Ascending aorta (tissue), 2 donors: ENCODE data around the gene ST7. TPM values are rescaled to one million over a fixed set of nuclear protein-coding genes. Genes with fewer than 3 reads are reported as not detected.

ENCODE experiments used
- DNase-seq, 2 donors: peaks; one replicate each; pipeline ENCODE4 v3.0.0-alpha.2; 2019; ENCODE audit warnings: low spot score in 2 of 2
- H3K27ac ChIP-seq, 2 donors: fragments of 200-600 bp; sonication (generic); one replicate each; pipeline ENCODE4 v1.5.1; 2016 to 2017; ENCODE audit warnings: mild to moderate bottlenecking in 1 of 2
- H3K27me3 ChIP-seq: fragments of 200-600 bp; sonication (generic); one replicate; pipeline ENCODE4 v1.5.1; 2017
- H3K36me3 ChIP-seq, 2 donors: fragments of 200-600 bp; sonication (generic); one replicate each; pipeline ENCODE4 v1.5.1; 2016
- H3K4me1 ChIP-seq, 2 donors: fragments of 200-600 bp; sonication (generic); one replicate each; pipeline ENCODE4 v1.5.1; 2016 to 2017; ENCODE audit warnings: mild to moderate bottlenecking in 1 of 2
- H3K4me3 ChIP-seq, 2 donors: fragments of 200-600 bp; sonication (generic); one replicate each; pipeline ENCODE4 v1.5.1; 2016 to 2017; ENCODE audit warnings: mild to moderate bottlenecking in 1 of 2
- H3K9me3 ChIP-seq, 2 donors: fragments of 200-600 bp; sonication (generic); one replicate each; pipeline ENCODE4 v1.5.1; 2016
- intact Hi-C: fragments of 100-400 bp; cut with DNase I; formaldehyde crosslinking; loops from one replicate; pipeline ENCODE4 v1.15.1; 2023
- total RNA-seq: library from RNA; depleted of rRNA; stranded (reverse); fragments of >200 nt; gene quantifications from one replicate; pipeline ENCODE4 v1.1.0, GENCODE V29; 2016
- TF ChIP-seq, protein P1 (sequence below), 3 experiments: fragments of 200-600 bp in 2 of 3; fragments of 450-650 bp in 1 of 3; sonication (generic) in 2 of 3; IDR thresholded peaks; one replicate each; pipeline ENCODE4 v1.5.1; 2016 to 2019; ENCODE audit warnings: antibody characterized with exemption in 3 of 3, mild to moderate bottlenecking in 1 of 3, moderate library complexity in 1 of 3

ST7 gene
- total RNA-seq, 1 donor from 2014 or later = 19.2 TPM

DNA sequence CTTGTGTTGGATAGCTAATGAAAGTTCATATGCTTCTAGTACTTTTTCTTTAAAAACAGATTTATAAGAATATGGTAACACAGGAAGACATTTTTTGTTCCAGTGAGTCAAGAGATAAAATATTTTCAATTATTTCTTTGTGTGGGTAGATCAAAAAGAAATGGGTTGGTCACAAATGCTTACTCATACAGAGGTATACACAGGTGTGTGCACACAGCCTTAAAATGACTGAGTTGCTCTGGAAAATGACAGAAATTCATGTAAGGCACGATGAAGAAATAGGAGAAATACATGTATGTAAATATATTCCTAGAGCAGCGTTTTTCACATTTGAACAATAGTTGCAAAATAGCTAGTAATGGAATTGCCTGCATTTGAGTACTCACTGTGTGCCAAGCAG is 66.0 kb downstream of the ST7 start:
- no peak overlapping the region for H3K27ac ChIP-seq
- TF ChIP-seq, protein P1, sequence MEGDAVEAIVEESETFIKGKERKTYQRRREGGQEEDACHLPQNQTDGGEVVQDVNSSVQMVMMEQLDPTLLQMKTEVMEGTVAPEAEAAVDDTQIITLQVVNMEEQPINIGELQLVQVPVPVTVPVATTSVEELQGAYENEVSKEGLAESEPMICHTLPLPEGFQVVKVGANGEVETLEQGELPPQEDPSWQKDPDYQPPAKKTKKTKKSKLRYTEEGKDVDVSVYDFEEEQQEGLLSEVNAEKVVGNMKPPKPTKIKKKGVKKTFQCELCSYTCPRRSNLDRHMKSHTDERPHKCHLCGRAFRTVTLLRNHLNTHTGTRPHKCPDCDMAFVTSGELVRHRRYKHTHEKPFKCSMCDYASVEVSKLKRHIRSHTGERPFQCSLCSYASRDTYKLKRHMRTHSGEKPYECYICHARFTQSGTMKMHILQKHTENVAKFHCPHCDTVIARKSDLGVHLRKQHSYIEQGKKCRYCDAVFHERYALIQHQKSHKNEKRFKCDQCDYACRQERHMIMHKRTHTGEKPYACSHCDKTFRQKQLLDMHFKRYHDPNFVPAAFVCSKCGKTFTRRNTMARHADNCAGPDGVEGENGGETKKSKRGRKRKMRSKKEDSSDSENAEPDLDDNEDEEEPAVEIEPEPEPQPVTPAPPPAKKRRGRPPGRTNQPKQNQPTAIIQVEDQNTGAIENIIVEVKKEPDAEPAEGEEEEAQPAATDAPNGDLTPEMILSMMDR (IDR thresholded peaks at IDR 0.05) = no peak
- H3K9me3 ChIP-seq = no peaks in the 10 kb centered on the region

DNA sequence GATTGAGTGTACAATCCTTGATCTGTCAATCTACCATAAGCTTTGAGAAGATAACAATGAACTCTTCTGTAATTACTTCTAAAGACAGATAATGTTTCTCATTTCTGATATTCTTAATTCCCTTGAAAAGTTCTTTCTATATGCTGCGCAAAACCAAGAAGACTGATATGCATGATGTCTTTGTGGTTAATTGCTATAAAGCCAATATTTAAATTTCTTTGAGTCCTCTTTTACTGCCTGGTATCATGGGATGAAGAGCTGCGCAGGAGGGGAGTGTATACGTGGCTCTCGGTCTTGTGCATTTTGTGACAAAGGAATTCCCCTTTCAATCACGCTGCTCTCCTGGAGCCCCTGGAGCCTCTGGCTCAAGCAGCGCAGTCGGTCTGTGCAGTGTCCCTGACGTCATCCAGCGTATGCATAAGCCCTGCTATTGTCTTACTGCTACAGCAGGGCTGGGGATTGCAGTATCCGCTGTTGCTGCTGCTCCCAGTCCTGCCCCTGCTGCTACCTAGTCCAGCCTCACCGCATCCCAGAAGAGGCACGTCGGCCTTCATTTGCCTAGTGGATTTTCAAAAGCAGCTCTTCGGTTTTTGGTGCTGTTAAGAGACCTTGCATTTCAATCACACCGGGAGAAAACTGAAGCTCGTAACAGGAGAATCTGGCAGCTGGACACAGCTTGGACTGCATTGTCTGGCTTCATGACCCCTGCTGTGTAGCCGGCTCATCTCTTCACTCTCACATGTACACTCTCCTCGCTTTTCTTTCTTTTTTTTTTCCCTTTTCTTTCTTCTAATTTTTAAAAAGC is 66.7 kb downstream of the ST7 start:
- DNase-seq = peak; percentile 19 to 79
- Histone ChIP-seq H3K4me1 (peaks cover 3 to 24% of the 10 kb centered on the region in 2 donors), H3K9me3 (no peaks in the 10 kb centered on the region), H3K27ac (peak overlapping the region; percentile 63 to 69), H3K27me3 (no peaks in the 10 kb centered on the region), H3K36me3 (no peaks in the 10 kb centered on the region), H3K4me3 (peak overlapping the region; percentile 51 to 63)
- intact Hi-C loops = loop anchor here (5.0 kb wide), 1 partner anchor 33 kb away; no protein-coding TSS in a partner anchor
- TF ChIP-seq, protein P1 (IDR thresholded peaks at IDR 0.05) = no peak

More for the DNA sequence above, 66.0 kb downstream of the ST7 start:
- DNase-seq = no peak
- Histone ChIP-seq H3K36me3 (no peaks in the 10 kb centered on the region), H3K27me3 (no peaks in the 10 kb centered on the region), H3K4me1 (peaks cover 3 to 24% of the 10 kb centered on the region in 2 donors), H3K4me3 (no peak overlapping the region)
- intact Hi-C loops = no loop called here

DNA sequence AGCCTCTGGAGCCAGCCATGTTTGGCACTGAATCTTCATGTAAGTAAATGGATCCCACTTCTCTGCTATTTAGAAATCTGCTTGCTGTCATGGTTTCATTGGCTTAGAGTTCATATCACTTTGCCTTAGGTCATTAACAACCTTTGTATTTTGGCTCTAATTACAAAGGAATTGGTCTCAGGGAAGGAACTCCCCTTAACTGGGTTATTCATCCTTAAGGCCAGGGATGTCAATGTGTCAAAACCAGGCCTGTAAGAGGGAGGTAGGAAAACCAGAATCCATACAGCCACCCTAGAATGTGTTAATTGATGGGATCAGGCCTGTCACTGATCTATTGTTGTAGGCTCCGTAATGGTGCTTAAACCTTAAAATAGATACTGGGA is 67.3 kb downstream of the ST7 start:
- H3K4me1 ChIP-seq = peaks cover 3 to 24% of the 10 kb centered on the region in 2 donors
- TF ChIP-seq, protein P1 (IDR thresholded peaks at IDR 0.05) = no peak

DNA sequence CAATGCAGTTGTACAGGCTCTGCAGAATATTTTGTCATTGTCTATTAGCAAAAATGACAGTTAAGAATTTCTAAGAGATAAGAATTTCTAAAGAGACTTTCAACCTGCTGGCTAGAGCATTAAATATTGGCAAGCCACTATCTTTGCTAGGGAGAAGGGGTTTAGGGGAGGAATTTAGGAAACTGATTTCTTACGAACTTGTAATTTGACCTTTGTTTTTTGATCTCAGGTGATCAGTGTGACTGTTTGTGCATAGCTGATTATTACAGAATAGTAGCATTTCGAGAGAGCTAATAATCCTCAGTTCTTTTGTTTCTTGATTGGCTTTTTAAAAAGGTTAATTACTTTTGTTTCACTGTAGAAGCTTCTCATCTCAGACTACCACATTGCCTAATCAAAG is 68.1 kb downstream of the ST7 start:
- TF ChIP-seq, protein P1 (IDR thresholded peaks at IDR 0.05) = no peak
- Histone ChIP-seq H3K27ac (peak overlapping the region in 1 of 2 donors; percentile 14), H3K4me3 (peak overlapping the region; percentile 51 to 63), H3K36me3 (no peaks in the 10 kb centered on the region), H3K27me3 (no peaks in the 10 kb centered on the region), H3K4me1 (peaks cover 3 to 24% of the 10 kb centered on the region in 2 donors), H3K9me3 (no peaks in the 10 kb centered on the region)
- DNase-seq = no peak
- intact Hi-C loops = loop anchor here (5.0 kb wide), 1 partner anchor 34 kb away; no protein-coding TSS in a partner anchor

More for the DNA sequence above, 67.3 kb downstream of the ST7 start:
- Histone ChIP-seq H3K4me3 (peak overlapping the region; percentile 51 to 63), H3K9me3 (no peaks in the 10 kb centered on the region), H3K27ac (peak overlapping the region; percentile 63 to 69), H3K36me3 (no peaks in the 10 kb centered on the region), H3K27me3 (no peaks in the 10 kb centered on the region)
- DNase-seq = no peak
- intact Hi-C loops = loop anchor here (5.0 kb wide), 1 partner anchor 33 kb away; no protein-coding TSS in a partner anchor

DNA sequence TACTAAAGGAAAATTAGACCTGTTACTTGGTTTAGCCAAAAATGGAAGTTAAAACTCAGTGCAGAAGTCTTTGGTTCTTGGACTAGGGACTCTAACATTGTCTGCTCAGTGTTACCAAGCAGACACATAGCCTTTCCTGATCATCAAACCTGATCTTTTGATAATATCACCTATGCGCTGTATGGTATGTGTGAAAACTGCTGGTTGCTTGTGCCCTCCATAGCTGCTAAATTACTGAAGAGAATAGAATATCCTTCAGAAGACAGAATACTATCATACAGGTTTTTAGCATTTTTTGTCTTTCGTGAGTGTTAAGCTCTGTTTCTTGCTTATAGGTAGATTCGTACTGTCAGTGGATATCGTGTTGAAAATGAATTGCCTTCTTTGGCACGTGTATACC is 68.7 kb downstream of the ST7 start:
- no peaks in the 10 kb centered on the region for H3K9me3 ChIP-seq
- H3K27me3 ChIP-seq = no peaks in the 10 kb centered on the region
- no peak overlapping the region for H3K27ac ChIP-seq
- intact Hi-C loops = loop anchor here (5.0 kb wide), 1 partner anchor 35 kb away; no protein-coding TSS in a partner anchor
- TF ChIP-seq, protein P1 (IDR thresholded peaks at IDR 0.05) = no peak
- no peak for DNase-seq
- peak overlapping the region; percentile 15 to 63 for H3K4me3 ChIP-seq
- no peaks in the 10 kb centered on the region for H3K36me3 ChIP-seq
- H3K4me1 ChIP-seq = peaks cover 3 to 24% of the 10 kb centered on the region in 2 donors
